Smooth muscle cell (in vitro differentiated cells): ENCODE measurements around the gene COL3A1. TPM values are rescaled to one million over a fixed set of nuclear protein-coding genes. Genes with fewer than 3 reads are reported as not detected.

Source experiments
- DNase-seq: peaks from one replicate; lab custom pipeline; 2025; ENCODE audit not compliant: unreplicated experiment; lab: John Stamatoyannopoulos, UW
- H2AFZ ChIP-seq: fragments of 200-600 bp; sonication (generic); 2 replicates; pipeline ENCODE4 v1.6.0; 2016; ENCODE audit warnings: antibody characterized with exemption, low read depth, mild to moderate bottlenecking
- H3F3A ChIP-seq: fragments of 200-600 bp; sonication (generic); 2 replicates; pipeline ENCODE4 v1.6.0; 2017; ENCODE audit warnings: antibody characterized with exemption, low read depth
- H3K27ac ChIP-seq: fragments of 200-600 bp; sonication (generic); 2 replicates; pipeline ENCODE4 v1.5.1; 2016; ENCODE audit warnings: low read depth, mild to moderate bottlenecking
- H3K27me3 ChIP-seq: fragments of 200-600 bp; sonication (generic); 2 replicates; pipeline ENCODE4 v1.6.1; 2016; ENCODE audit warnings: low read depth, mild to moderate bottlenecking
- H3K36me3 ChIP-seq: fragments of 200-600 bp; sonication (generic); 2 replicates; pipeline ENCODE4 v1.5.1; 2016; ENCODE audit warnings: low read depth
- H3K4me1 ChIP-seq: fragments of 200-600 bp; sonication (generic); 2 replicates; pipeline ENCODE4 v1.5.1; 2016; ENCODE audit warnings: low read depth
- H3K4me2 ChIP-seq: fragments of 200-600 bp; sonication (generic); 2 replicates; pipeline ENCODE4 v1.6.0; 2016; ENCODE audit warnings: mild to moderate bottlenecking
- H3K4me3 ChIP-seq: fragments of 200-600 bp; sonication (generic); 2 replicates; pipeline ENCODE4 v1.5.1; 2016; ENCODE audit warnings: mild to moderate bottlenecking
- H3K79me2 ChIP-seq: fragments of 200-600 bp; sonication (generic); 2 replicates; pipeline ENCODE4 v1.6.0; 2016; ENCODE audit warnings: low read depth, mild to moderate bottlenecking
- H3K9ac ChIP-seq: fragments of 200-600 bp; sonication (generic); 2 replicates; pipeline ENCODE4 v1.6.0; 2016; ENCODE audit warnings: low read depth
- H3K9me3 ChIP-seq: fragments of 200-600 bp; sonication (generic); replicated peaks from 2 replicates; pipeline ENCODE4 v1.5.1; 2016; ENCODE audit warnings: low read depth
- H4K20me1 ChIP-seq: fragments of 200-600 bp; sonication (generic); 2 replicates; pipeline ENCODE4 v1.6.0; 2016; ENCODE audit warnings: low read depth
- whole genome bisulfite sequencing: methylation state at CpG from one replicate; pipeline ENCODE4 v1.1.7; 2016; ENCODE audit warnings: low lambda C conversion rate; 5-methylcytosine and 5-hydroxymethylcytosine counted together
- polyA plus RNA-seq: library from polyadenylated mRNA; unstranded; fragments of >200 nt; fragmentation: Nextera tagmentation; extraction: Ambion mirVana; gene quantifications from 2 replicates; pipeline ENCODE4 v1.2.1, GENCODE V29; 2016
- total RNA-seq: library from RNA; depleted of rRNA; stranded (reverse); fragments of >200 nt; gene quantifications from 2 replicates; pipeline ENCODE4 v1.2.3, GENCODE V29; 2014
- TF ChIP-seq, protein P1 (sequence below): fragments of 200-600 bp; sonication (generic); IDR thresholded peaks from 2 replicates; pipeline ENCODE4 v1.5.1; 2017; ENCODE audit warnings: borderline replicate concordance, mild to moderate bottlenecking, antibody characterized with exemption; ENCODE audit not compliant: insufficient read depth, poor library complexity, severe bottlenecking

The COL3A1 gene
- total and polyA plus RNA-seq, 2 experiments from 2014 or later: 10,359 to 11,807 TPM

- no peaks in the 10 kb centered on the region for H3K79me2 ChIP-seq
- TF ChIP-seq, protein P1, sequence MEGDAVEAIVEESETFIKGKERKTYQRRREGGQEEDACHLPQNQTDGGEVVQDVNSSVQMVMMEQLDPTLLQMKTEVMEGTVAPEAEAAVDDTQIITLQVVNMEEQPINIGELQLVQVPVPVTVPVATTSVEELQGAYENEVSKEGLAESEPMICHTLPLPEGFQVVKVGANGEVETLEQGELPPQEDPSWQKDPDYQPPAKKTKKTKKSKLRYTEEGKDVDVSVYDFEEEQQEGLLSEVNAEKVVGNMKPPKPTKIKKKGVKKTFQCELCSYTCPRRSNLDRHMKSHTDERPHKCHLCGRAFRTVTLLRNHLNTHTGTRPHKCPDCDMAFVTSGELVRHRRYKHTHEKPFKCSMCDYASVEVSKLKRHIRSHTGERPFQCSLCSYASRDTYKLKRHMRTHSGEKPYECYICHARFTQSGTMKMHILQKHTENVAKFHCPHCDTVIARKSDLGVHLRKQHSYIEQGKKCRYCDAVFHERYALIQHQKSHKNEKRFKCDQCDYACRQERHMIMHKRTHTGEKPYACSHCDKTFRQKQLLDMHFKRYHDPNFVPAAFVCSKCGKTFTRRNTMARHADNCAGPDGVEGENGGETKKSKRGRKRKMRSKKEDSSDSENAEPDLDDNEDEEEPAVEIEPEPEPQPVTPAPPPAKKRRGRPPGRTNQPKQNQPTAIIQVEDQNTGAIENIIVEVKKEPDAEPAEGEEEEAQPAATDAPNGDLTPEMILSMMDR: no peak
- H3F3A ChIP-seq: peaks cover 87% of the 10 kb centered on the region
Observed at GRCh38 chr2:189013031-189013430, 38.9 kb downstream of the COL3A1 start.

DNA sequence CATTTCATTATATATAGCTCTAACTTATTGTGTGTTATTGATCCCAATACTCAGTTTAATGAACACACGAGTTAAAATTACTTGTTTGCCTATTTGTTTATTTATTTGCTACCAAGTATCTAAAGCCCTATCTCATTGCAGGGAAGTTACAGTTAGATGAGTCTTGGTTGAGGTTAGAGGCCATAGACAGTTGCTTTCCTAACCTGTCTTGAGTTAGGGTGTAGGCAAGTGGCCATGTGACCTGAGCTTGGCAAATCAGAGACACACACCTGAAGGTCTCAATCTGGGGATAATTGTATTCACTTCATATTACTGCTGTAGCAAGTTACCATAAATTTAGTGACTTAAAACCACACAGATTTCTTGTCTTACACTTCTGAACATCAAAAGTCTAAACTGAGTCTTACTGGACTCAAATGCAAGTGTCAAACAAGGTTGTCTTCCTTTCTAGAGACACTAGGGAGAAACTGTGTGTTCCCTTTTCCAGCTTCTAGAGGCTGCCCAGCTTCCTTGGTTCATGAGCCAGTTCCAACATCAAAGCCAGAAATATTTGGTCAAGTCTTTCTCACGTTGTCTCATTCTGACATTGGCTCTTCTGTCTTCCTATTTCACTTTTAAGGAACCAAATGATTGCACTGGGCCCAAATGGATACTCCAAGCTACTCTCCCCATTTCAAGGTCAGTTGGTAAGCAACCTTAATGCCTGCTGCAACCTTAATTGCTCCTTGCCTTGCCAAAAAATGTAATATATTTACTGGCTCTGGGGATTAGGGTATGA is 39.7 kb downstream of the COL3A1 start:
- H3K36me3 ChIP-seq: peaks cover 28% of the 10 kb centered on the region
- peaks cover 81% of the 10 kb centered on the region for H3F3A ChIP-seq
- H2AFZ ChIP-seq: no peak overlapping the region
- no peak for DNase-seq
- no peaks in the 10 kb centered on the region for H3K27me3 ChIP-seq
- H3K9ac ChIP-seq: no peak overlapping the region
- TF ChIP-seq, protein P1: no peak
- WGBS: 38% methylated on average over 2 of the region's 2 CpGs
- H3K9me3 ChIP-seq: no peaks in the 10 kb centered on the region
- no peak overlapping the region for H3K4me3 ChIP-seq
- H3K27ac ChIP-seq: peak overlapping the region; percentile 99
- peak overlapping the region; percentile 6 for H3K4me2 ChIP-seq
- H4K20me1 ChIP-seq: peaks cover 27% of the 10 kb centered on the region
- no peaks in the 10 kb centered on the region for H3K79me2 ChIP-seq
- peaks cover 29% of the 10 kb centered on the region for H3K4me1 ChIP-seq

More at GRCh38 chr2:189013031-189013430, 38.9 kb downstream of the COL3A1 start:
- H3K4me1 ChIP-seq: peaks cover 22% of the 10 kb centered on the region
- H3K9me3 ChIP-seq: no peaks in the 10 kb centered on the region
- 74% methylated on average over 3 of the region's 3 CpGs for WGBS
- H3K27me3 ChIP-seq: no peaks in the 10 kb centered on the region
- H3K9ac ChIP-seq: no peak overlapping the region
- peaks cover 32% of the 10 kb centered on the region for H3K36me3 ChIP-seq
- H3K4me3 ChIP-seq: no peak overlapping the region
- peaks cover 35% of the 10 kb centered on the region for H4K20me1 ChIP-seq
- H2AFZ ChIP-seq: no peak overlapping the region
- H3K4me2 ChIP-seq: no peak overlapping the region
- peak overlapping the region; percentile 99 for H3K27ac ChIP-seq
- no peak for DNase-seq

GRCh38 chr2:189014449-189015138 is 40.4 kb downstream of the COL3A1 start:
- H3K4me1 ChIP-seq: peaks cover 36% of the 10 kb centered on the region
- no peak overlapping the region for H2AFZ ChIP-seq
- 33% methylated on average over 2 of the region's 2 CpGs for WGBS
- H3K79me2 ChIP-seq: no peaks in the 10 kb centered on the region
- H3K4me3 ChIP-seq: no peak overlapping the region
- peaks cover 80% of the 10 kb centered on the region for H3F3A ChIP-seq
- peak overlapping the region; percentile 99 for H3K27ac ChIP-seq
- H3K4me2 ChIP-seq: peak overlapping the region; percentile 36
- H3K27me3 ChIP-seq: no peaks in the 10 kb centered on the region
- H3K9me3 ChIP-seq: no peaks in the 10 kb centered on the region
- H4K20me1 ChIP-seq: peaks cover 20% of the 10 kb centered on the region
- H3K36me3 ChIP-seq: peaks cover 27% of the 10 kb centered on the region
- H3K9ac ChIP-seq: peak overlapping the region; percentile 11
- TF ChIP-seq, protein P1: no peak
- no peak for DNase-seq
